ENCODE data around the gene NCOA1. TPM values are rescaled to one million over a fixed set of nuclear protein-coding genes. Genes with fewer than 3 reads are reported as not detected.

Gene NCOA1
- polyA plus RNA-seq, 1 donor (not counting 4 experiments of a cell fraction or from before 2014, with no cell fraction given), result 5.0 TPM

DNA sequence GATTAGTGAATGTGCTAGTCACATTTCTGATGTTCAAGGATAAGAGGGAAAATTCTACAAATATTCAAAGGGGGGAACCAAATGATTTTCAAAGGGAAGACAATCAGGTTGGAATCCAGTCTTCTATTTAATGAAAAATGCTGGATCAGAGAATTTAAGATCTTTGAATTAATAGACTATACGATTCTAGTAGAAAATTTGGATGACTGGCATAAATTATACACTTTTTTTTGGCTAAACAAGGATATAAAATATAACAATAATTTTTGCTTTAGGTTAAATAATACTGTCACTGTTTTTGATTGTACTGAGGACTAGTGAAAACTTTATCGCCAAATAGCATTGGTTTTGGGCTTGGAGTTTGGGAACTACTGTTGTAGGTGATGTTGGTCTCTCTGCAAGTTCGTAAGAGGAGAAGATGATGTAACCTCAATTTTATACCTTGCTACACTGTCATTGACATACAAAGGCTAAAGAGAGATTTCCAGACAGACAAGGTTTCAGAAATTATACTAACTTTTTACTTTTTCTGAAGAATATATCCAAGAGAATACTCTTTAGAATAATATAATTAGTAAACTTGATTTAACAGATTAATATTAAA lies 51.3 kb downstream of the NCOA1 start:
- Histone ChIP-seq H2AFZ (ENCODE audit: control insufficient read depth, low read length) (no peak overlapping the region), H3K9me1 (ENCODE audit: control insufficient read depth, extremely low read depth, insufficient read depth, low read length) (no peaks in the 10 kb centered on the region), H4K20me1 (ENCODE audit: control insufficient read depth, extremely low read depth, insufficient read depth, low read length) (no peaks in the 10 kb centered on the region), H3K36me3 (ENCODE audit: control insufficient read depth in 2 of 2, extremely low read depth in 1 of 2, insufficient read depth in 2 of 2, low read length in 2 of 2) (no peaks in the 10 kb centered on the region), H3K4me1 (ENCODE audit: control insufficient read depth, extremely low read depth, insufficient read depth, low read length) (no peaks in the 10 kb centered on the region), H3K4me3 (ENCODE audit: control insufficient read depth in 2 of 3, extremely low read depth in 1 of 3, insufficient read depth in 2 of 3, low read depth in 1 of 3, low read length in 3 of 3) (no peak overlapping the region), H3K4me2 (ENCODE audit: control insufficient read depth, extremely low read depth, insufficient read depth, low read depth, low read length) (no peak overlapping the region), H3K27ac (ENCODE audit: control insufficient read depth, insufficient read depth, low read length) (no peak overlapping the region), H3K9ac (ENCODE audit: control insufficient read depth, extremely low read depth, insufficient read depth, low read length) (no peak overlapping the region), H3K79me2 (ENCODE audit: control insufficient read depth, insufficient read depth, low read length) (no peaks in the 10 kb centered on the region), H3K9me3 (ENCODE audit: control insufficient read depth, low read depth, low read length) (no peaks in the 10 kb centered on the region), H3K27me3 (ENCODE audit: control insufficient read depth, extremely low read depth, insufficient read depth, low read length) (no peaks in the 10 kb centered on the region)
- DNase-seq (ENCODE audit: low read depth, low spot score) (no peak), FAIRE-seq (no peak)
- TF ChIP-seq, protein P1, sequence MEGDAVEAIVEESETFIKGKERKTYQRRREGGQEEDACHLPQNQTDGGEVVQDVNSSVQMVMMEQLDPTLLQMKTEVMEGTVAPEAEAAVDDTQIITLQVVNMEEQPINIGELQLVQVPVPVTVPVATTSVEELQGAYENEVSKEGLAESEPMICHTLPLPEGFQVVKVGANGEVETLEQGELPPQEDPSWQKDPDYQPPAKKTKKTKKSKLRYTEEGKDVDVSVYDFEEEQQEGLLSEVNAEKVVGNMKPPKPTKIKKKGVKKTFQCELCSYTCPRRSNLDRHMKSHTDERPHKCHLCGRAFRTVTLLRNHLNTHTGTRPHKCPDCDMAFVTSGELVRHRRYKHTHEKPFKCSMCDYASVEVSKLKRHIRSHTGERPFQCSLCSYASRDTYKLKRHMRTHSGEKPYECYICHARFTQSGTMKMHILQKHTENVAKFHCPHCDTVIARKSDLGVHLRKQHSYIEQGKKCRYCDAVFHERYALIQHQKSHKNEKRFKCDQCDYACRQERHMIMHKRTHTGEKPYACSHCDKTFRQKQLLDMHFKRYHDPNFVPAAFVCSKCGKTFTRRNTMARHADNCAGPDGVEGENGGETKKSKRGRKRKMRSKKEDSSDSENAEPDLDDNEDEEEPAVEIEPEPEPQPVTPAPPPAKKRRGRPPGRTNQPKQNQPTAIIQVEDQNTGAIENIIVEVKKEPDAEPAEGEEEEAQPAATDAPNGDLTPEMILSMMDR (optimal IDR thresholded peaks at IDR 0.05 in 1 of 3, IDR thresholded peaks at IDR 0.05 in 1 of 3, conservative IDR thresholded peaks at IDR 0.05 in 1 of 3; ENCODE audit: extremely low read depth in 1 of 3, insufficient read depth in 2 of 3, low read length in 3 of 3), result no peak
- no peak for TF ChIP-seq EZH2 (IDR thresholded peaks at IDR 0.05; ENCODE audit: low read length)
- dilution Hi-C loops (cut with MboI; ENCODE audit: extremely low pct_ligation_motif_present, low sequenced_read_pairs), result no loop called here

DNA sequence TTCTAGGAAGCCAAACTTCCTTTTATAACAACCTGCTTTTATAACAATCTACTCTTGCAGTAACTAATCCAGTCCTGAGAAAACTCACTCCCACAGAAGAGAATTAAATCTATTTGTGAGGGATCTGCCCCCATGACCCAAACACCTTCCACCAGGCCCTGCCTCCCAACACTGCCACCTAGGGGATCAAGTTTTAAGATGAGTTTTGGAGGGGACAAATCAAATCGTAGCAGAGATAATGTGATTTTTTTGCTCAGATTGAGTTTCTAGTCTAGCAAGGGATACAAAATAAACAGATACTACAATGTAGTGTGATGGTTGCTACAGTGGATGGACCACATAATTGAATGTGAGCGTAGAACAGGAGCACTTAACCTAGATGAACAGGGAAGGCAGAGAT lies 52.2 kb downstream of the NCOA1 start:
- dilution Hi-C loops (cut with MboI; ENCODE audit: extremely low pct_ligation_motif_present, low sequenced_read_pairs), result no loop called here
- no peaks in the 10 kb centered on the region for H3K27me3 ChIP-seq (ENCODE audit: control insufficient read depth, extremely low read depth, insufficient read depth, low read length)
- no peak overlapping the region for H3K4me3 ChIP-seq (ENCODE audit: control insufficient read depth in 2 of 3, extremely low read depth in 1 of 3, insufficient read depth in 2 of 3, low read depth in 1 of 3, low read length in 3 of 3)
- FAIRE-seq (no peak), DNase-seq (ENCODE audit: low read depth, low spot score) (no peak)
- H3K9me3 ChIP-seq (ENCODE audit: control insufficient read depth, low read depth, low read length), result no peaks in the 10 kb centered on the region
- H3K9ac ChIP-seq (ENCODE audit: control insufficient read depth, extremely low read depth, insufficient read depth, low read length), result no peak overlapping the region
- H2AFZ ChIP-seq (ENCODE audit: control insufficient read depth, low read length), result no peak overlapping the region
- H3K9me1 ChIP-seq (ENCODE audit: control insufficient read depth, extremely low read depth, insufficient read depth, low read length), result no peaks in the 10 kb centered on the region
- no peaks in the 10 kb centered on the region for H3K36me3 ChIP-seq (ENCODE audit: control insufficient read depth in 2 of 2, extremely low read depth in 1 of 2, insufficient read depth in 2 of 2, low read length in 2 of 2)
- H3K4me2 ChIP-seq (ENCODE audit: control insufficient read depth, extremely low read depth, insufficient read depth, low read depth, low read length), result no peak overlapping the region
- H3K79me2 ChIP-seq (ENCODE audit: control insufficient read depth, insufficient read depth, low read length), result no peaks in the 10 kb centered on the region
- H3K4me1 ChIP-seq (ENCODE audit: control insufficient read depth, extremely low read depth, insufficient read depth, low read length), result no peaks in the 10 kb centered on the region
- TF ChIP-seq, protein P1 (optimal IDR thresholded peaks at IDR 0.05 in 1 of 3, IDR thresholded peaks at IDR 0.05 in 1 of 3, conservative IDR thresholded peaks at IDR 0.05 in 1 of 3; ENCODE audit: extremely low read depth in 1 of 3, insufficient read depth in 2 of 3, low read length in 3 of 3), result peak in 2 of 3 experiments; percentile 20 to 33
- no peak for TF ChIP-seq EZH2 (IDR thresholded peaks at IDR 0.05; ENCODE audit: low read length)
- H3K27ac ChIP-seq (ENCODE audit: control insufficient read depth, insufficient read depth, low read length), result no peak overlapping the region
- no peaks in the 10 kb centered on the region for H4K20me1 ChIP-seq (ENCODE audit: control insufficient read depth, extremely low read depth, insufficient read depth, low read length)

All from keratinocyte (primary cell).